Measurements from ENCODE around the gene YWHAH.

The YWHAH gene

DNA sequence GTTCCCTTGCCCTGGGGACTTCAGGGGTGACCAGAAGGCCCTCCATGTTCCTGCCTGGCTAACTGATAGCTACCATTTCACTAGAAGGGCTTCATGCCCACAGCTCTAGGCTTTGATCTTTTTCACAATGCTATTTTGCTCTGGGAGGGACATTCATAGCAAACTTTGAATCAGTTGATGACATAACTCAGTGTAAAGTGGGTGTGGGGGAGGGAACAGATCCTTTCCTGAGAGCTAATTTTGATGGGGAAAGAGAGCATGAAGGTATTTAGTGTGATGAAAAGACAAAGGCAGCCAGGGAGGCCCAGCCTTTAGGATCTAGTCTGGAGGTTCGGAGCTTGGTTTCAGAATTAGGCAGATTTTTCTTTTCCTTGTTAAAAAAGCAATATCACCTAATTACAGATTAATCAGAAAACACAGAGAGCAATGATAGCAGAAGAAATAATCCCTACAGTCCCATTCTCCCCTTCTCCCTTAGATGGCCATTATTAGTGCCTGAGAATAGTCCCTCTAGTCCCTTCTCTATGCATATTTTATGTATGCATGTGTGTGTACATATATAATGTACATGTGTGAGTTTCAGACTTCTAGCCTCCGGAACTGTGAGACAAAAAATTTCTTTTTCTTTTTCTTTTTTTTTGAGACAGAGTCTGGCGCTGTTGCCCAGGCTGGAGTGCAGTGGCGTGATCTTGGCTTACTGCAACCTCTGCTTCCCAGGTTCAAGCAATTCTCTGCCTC lies 46.9 kb downstream of the YWHAH start:
- TF ChIP-seq ARNTL (CRISPR knock-in tag; IDR thresholded peaks at IDR 0.05; ENCODE audit: borderline replicate concordance, low read depth) (no peak), GLIS3 (CRISPR knock-in tag; IDR thresholded peaks at IDR 0.05) (no peak), ZNF8 (CRISPR knock-in tag; IDR thresholded peaks at IDR 0.05) (no peak), TOX (CRISPR knock-in tag; IDR thresholded peaks at IDR 0.05; ENCODE audit: borderline replicate concordance) (no peak), RARB (CRISPR knock-in tag; IDR thresholded peaks at IDR 0.05) (no peak), ZNF70 (CRISPR knock-in tag; IDR thresholded peaks at IDR 0.05) (no peak), ESRRG (CRISPR knock-in tag; IDR thresholded peaks at IDR 0.05) (no peak), ZNF565 (CRISPR knock-in tag; conservative IDR thresholded peaks at IDR 0.05; ENCODE audit: low read depth) (no peak), TCF4 (CRISPR knock-in tag; IDR thresholded peaks at IDR 0.05; ENCODE audit: borderline replicate concordance) (no peak)
- TF ChIP-seq, protein P1, sequence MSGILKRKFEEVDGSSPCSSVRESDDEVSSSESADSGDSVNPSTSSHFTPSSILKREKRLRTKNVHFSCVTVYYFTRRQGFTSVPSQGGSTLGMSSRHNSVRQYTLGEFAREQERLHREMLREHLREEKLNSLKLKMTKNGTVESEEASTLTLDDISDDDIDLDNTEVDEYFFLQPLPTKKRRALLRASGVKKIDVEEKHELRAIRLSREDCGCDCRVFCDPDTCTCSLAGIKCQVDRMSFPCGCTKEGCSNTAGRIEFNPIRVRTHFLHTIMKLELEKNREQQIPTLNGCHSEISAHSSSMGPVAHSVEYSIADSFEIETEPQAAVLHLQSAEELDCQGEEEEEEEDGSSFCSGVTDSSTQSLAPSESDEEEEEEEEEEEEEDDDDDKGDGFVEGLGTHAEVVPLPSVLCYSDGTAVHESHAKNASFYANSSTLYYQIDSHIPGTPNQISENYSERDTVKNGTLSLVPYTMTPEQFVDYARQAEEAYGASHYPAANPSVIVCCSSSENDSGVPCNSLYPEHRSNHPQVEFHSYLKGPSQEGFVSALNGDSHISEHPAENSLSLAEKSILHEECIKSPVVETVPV (CRISPR knock-in tag; IDR thresholded peaks at IDR 0.05) = no peak
- TF ChIP-seq, protein P2, sequence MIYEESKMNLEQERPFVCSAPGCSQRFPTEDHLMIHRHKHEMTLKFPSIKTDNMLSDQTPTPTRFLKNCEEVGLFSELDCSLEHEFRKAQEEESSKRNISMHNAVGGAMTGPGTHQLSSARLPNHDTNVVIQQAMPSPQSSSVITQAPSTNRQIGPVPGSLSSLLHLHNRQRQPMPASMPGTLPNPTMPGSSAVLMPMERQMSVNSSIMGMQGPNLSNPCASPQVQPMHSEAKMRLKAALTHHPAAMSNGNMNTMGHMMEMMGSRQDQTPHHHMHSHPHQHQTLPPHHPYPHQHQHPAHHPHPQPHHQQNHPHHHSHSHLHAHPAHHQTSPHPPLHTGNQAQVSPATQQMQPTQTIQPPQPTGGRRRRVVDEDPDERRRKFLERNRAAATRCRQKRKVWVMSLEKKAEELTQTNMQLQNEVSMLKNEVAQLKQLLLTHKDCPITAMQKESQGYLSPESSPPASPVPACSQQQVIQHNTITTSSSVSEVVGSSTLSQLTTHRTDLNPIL (CRISPR knock-in tag; IDR thresholded peaks at IDR 0.05; ENCODE audit: low read depth) = no peak
- TF ChIP-seq, protein P3, sequence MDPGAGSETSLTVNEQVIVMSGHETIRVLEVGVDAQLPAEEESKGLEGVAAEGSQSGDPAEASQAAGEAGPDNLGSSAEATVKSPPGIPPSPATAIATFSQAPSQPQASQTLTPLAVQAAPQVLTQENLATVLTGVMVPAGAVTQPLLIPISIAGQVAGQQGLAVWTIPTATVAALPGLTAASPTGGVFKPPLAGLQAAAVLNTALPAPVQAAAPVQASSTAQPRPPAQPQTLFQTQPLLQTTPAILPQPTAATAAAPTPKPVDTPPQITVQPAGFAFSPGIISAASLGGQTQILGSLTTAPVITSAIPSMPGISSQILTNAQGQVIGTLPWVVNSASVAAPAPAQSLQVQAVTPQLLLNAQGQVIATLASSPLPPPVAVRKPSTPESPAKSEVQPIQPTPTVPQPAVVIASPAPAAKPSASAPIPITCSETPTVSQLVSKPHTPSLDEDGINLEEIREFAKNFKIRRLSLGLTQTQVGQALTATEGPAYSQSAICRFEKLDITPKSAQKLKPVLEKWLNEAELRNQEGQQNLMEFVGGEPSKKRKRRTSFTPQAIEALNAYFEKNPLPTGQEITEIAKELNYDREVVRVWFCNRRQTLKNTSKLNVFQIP (CRISPR knock-in tag; IDR thresholded peaks at IDR 0.05; ENCODE audit: borderline replicate concordance, low read depth) = no peak
- TF ChIP-seq, protein P4, sequence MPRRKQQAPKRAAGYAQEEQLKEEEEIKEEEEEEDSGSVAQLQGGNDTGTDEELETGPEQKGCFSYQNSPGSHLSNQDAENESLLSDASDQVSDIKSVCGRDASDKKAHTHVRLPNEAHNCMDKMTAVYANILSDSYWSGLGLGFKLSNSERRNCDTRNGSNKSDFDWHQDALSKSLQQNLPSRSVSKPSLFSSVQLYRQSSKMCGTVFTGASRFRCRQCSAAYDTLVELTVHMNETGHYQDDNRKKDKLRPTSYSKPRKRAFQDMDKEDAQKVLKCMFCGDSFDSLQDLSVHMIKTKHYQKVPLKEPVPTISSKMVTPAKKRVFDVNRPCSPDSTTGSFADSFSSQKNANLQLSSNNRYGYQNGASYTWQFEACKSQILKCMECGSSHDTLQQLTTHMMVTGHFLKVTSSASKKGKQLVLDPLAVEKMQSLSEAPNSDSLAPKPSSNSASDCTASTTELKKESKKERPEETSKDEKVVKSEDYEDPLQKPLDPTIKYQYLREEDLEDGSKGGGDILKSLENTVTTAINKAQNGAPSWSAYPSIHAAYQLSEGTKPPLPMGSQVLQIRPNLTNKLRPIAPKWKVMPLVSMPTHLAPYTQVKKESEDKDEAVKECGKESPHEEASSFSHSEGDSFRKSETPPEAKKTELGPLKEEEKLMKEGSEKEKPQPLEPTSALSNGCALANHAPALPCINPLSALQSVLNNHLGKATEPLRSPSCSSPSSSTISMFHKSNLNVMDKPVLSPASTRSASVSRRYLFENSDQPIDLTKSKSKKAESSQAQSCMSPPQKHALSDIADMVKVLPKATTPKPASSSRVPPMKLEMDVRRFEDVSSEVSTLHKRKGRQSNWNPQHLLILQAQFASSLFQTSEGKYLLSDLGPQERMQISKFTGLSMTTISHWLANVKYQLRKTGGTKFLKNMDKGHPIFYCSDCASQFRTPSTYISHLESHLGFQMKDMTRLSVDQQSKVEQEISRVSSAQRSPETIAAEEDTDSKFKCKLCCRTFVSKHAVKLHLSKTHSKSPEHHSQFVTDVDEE (CRISPR knock-in tag; IDR thresholded peaks at IDR 0.05) = no peak
- no peak for ATAC-seq

DNA sequence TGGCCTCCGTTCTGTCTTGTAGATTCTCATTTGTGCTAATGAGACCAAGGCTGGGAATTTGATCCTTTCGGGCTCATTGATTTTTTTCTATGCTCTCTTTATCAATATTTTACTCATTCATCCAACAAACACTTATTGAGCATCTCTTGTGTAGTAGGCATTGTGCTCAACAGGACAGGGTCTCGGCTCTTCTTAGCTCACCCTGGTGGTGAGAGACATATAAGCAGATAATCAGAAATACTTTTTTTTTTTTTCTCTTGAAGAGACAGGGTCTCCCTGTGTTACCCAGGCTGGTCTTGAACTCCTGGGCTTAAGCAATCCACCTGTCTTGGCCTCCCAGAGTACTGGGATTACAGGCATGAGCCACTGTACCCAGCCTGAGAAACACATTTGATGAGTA lies 50.7 kb downstream of the YWHAH start:
- TF ChIP-seq RARB (CRISPR knock-in tag; IDR thresholded peaks at IDR 0.05) = no peak
- TF ChIP-seq OSR1 (CRISPR knock-in tag; IDR thresholded peaks at IDR 0.05) = no peak
- TF ChIP-seq CSDC2 (CRISPR knock-in tag; IDR thresholded peaks at IDR 0.05) = no peak
- TF ChIP-seq, protein P1 (CRISPR knock-in tag; IDR thresholded peaks at IDR 0.05) = no peak
- TF ChIP-seq ZC3H10 (CRISPR knock-in tag; IDR thresholded peaks at IDR 0.05) = no peak
- no peak for TF ChIP-seq SNAI2 (CRISPR knock-in tag; IDR thresholded peaks at IDR 0.05)
- TF ChIP-seq, protein P5, sequence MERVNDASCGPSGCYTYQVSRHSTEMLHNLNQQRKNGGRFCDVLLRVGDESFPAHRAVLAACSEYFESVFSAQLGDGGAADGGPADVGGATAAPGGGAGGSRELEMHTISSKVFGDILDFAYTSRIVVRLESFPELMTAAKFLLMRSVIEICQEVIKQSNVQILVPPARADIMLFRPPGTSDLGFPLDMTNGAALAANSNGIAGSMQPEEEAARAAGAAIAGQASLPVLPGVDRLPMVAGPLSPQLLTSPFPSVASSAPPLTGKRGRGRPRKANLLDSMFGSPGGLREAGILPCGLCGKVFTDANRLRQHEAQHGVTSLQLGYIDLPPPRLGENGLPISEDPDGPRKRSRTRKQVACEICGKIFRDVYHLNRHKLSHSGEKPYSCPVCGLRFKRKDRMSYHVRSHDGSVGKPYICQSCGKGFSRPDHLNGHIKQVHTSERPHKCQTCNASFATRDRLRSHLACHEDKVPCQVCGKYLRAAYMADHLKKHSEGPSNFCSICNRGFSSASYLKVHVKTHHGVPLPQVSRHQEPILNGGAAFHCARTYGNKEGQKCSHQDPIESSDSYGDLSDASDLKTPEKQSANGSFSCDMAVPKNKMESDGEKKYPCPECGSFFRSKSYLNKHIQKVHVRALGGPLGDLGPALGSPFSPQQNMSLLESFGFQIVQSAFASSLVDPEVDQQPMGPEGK (CRISPR knock-in tag; IDR thresholded peaks at IDR 0.05; ENCODE audit: borderline replicate concordance) = no peak
- TF ChIP-seq ISL1 (CRISPR knock-in tag; IDR thresholded peaks at IDR 0.05) = no peak
- no peak for TF ChIP-seq ZNF70 (CRISPR knock-in tag; IDR thresholded peaks at IDR 0.05)
- peak; percentile 34; the same call in 1 of the 3 replicates for ATAC-seq

Measured in SK-N-SH treated with all-trans-retinoic acid at 6 μM for 48 hours (cell line).